Ovary (tissue), 9 donors: Measurements from ENCODE around the gene CRACDL. TPM values are rescaled to one million over a fixed set of nuclear protein-coding genes. Genes with fewer than 3 reads are reported as not detected.

Experiments used
- DNase-seq, 5 donors: peaks; one replicate each; pipeline ENCODE4 v3.0.0-alpha.2; 2019 to 2020
- H3K27ac ChIP-seq, 2 donors: fragments of 200-600 bp; one replicate each; pipeline versions ENCODE4 v1.5.1 to v1.8.0; 2019 to 2022
- H3K27me3 ChIP-seq: fragments of 200-600 bp; one replicate; pipeline ENCODE4 v1.8.0; 2022
- H3K36me3 ChIP-seq: fragments of 200-600 bp; sonication (generic); one replicate; pipeline ENCODE4 v1.5.1; 2019
- H3K4me1 ChIP-seq: one replicate; pipeline ENCODE4 v1.8.1; 2013; ENCODE audit warnings: mild to moderate bottlenecking, moderate library complexity; ENCODE audit not compliant: insufficient read depth
- H3K4me3 ChIP-seq: fragments of 200-600 bp; sonication (generic); one replicate; pipeline ENCODE4 v1.5.1; 2017
- H3K9me3 ChIP-seq, 2 donors: fragments of 200-600 bp in 1 of 2; sonication (generic) in 1 of 2; one replicate each; pipeline versions ENCODE4 v1.5.1 to v1.8.1; 2013 to 2019; ENCODE audit warnings: mild to moderate bottlenecking in 1 of 2, moderate library complexity in 1 of 2
- EP300 ChIP-seq: sonication (generic); formaldehyde crosslinking; IDR thresholded peaks from one replicate; pipeline ENCODE4 v1.6.1; 2017; ENCODE audit warnings: antibody characterized with exemption
- POLR2A ChIP-seq: fragments of 450-650 bp; IDR thresholded peaks from one replicate; pipeline ENCODE4 v1.6.1; 2017; ENCODE audit warnings: antibody characterized with exemption, mild to moderate bottlenecking, moderate library complexity
- WGBS, 3 donors: extraction: QIAGEN DNeasy Blood & Tissue Kit in 1 of 3; methylation state at CpG; one replicate each; pipeline versions ENCODE4 v1.1.5 to v1.1.7; 2013 to 2017; 5-methylcytosine and 5-hydroxymethylcytosine counted together
- intact Hi-C, 4 donors: fragments of 100-400 bp; cut with DNase I; formaldehyde crosslinking; loops; one replicate each; pipeline versions ENCODE4 v1.11.0 to v1.15.1; 2022 to 2023
- polyA plus RNA-seq, 2 donors: library from polyadenylated mRNA; stranded (reverse); fragments of 200-250 nt in 1 of 2; fragments of 350-450 nt in 1 of 2; fragmentation: Illumina TruSeq in 1 of 2; extraction: RNeasy Lipid Tissue Mini Kit (QIAGEN cat#74804) in 1 of 2; gene quantifications; one replicate each; pipeline ENCODE4 v1.2.3, GENCODE V29; 2013 to 2014
- total RNA-seq, 7 donors: library from RNA; depleted of rRNA in 2 of 7; stranded (reverse); fragments of >200 nt in 2 of 7; fragmentation: NEBNext Ultra II Directional in 3 of 7; extraction: Animal tissue kit (Norgen Biotek cat#: 25700) in 3 of 7; gene quantifications; one replicate each; pipeline versions ENCODE4 v1.1.0 to v1.2.4, GENCODE V29; 2016 to 2023
- TF ChIP-seq, protein P1 (sequence below), 3 donors: fragments of 450-650 bp in 2 of 3; fragments of 200-600 bp in 1 of 3; IDR thresholded peaks; one replicate each; pipeline versions ENCODE4 v1.5.1 to v1.8.0; 2016 to 2022; ENCODE audit warnings: antibody characterized with exemption in 3 of 3, mild to moderate bottlenecking in 1 of 3
- donor health status: DM: no; HTN: no; CAD: no; lungs with moderate emphysema.
- donor health status: DM: no; HTN: no; CAD: no.
- donor health status: Bipolar disorder and iron deficiency.
- donor health status: DM: yes; HTN: yes; CAD: no.
- donor health status: DM: no; HTN: no; CAD: no.
- donor health status: DM: yes; HTN: yes; CAD: no.

Gene CRACDL
- total and polyA plus RNA-seq, 9 donors: 1.2 to 22.4 (median 2.7) TPM

DNA sequence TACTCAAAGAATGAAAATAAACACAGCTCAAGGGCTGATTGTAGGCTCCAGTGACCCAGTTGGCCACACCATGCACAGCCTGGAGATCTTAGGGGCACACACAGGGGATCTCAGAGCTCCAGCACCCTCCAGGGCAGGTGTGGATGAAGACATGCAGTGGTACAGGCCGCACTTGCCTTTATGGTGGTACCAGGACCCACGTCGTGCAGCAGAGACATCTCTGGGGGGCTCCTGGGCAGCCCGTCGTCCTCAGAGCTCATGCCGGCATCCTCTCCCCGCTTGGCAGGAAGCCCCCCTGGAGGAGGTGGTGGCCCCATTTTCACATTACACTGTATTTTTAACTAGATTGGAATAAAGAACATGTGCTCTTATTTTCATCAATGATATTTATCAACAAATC, 103.9 kb downstream of the CRACDL start:
- DNase-seq: no peak
- Histone ChIP-seq H3K9me3 (no peaks in the 10 kb centered on the region), H3K36me3 (no peaks in the 10 kb centered on the region), H3K4me1 (no peaks in the 10 kb centered on the region), H3K4me3 (no peak overlapping the region), H3K27ac (no peak overlapping the region), H3K27me3 (no peaks in the 10 kb centered on the region)
- TF ChIP-seq EP300 (no peak), POLR2A (no peak)
- TF ChIP-seq, protein P1, sequence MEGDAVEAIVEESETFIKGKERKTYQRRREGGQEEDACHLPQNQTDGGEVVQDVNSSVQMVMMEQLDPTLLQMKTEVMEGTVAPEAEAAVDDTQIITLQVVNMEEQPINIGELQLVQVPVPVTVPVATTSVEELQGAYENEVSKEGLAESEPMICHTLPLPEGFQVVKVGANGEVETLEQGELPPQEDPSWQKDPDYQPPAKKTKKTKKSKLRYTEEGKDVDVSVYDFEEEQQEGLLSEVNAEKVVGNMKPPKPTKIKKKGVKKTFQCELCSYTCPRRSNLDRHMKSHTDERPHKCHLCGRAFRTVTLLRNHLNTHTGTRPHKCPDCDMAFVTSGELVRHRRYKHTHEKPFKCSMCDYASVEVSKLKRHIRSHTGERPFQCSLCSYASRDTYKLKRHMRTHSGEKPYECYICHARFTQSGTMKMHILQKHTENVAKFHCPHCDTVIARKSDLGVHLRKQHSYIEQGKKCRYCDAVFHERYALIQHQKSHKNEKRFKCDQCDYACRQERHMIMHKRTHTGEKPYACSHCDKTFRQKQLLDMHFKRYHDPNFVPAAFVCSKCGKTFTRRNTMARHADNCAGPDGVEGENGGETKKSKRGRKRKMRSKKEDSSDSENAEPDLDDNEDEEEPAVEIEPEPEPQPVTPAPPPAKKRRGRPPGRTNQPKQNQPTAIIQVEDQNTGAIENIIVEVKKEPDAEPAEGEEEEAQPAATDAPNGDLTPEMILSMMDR (IDR thresholded peaks at IDR 0.05): no peak
- WGBS, 3 donors: 89 to 94% (median 92%) methylated on average over 7 of the region's 7 CpGs
- intact Hi-C loops: loop anchor here in 1 of 4 donors (5.0 kb wide), 1 partner anchor 175 kb away; no protein-coding TSS in a partner anchor

DNA sequence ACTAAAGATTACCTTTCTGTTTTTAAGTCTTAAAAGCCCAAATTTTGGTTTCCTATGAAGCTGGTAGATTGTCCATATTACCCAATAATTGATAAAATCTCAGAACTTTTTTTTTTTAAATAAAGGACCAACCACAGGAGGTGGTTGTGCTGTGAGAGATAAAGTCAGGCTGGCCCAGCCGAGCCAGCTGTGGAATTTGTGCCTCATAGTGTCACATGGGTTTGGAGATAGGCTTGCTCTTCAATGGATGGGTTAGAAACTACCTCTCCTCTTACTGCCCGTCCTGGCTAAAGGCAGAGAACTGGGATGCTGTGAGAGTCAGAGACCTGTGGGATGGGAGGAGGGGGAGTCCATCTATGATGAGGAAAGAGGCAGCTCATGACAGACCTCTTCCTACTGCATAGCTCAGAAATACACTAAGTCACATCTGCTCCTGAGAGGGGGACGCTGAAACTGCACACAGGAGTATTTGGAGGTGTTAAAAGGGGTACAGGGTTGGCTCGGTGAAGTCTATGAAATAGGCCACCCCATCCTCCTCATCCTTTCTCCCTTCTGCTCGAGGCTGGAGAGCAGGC, 105.4 kb downstream of the CRACDL start:
- no peaks in the 10 kb centered on the region for H3K4me1 ChIP-seq

DNA sequence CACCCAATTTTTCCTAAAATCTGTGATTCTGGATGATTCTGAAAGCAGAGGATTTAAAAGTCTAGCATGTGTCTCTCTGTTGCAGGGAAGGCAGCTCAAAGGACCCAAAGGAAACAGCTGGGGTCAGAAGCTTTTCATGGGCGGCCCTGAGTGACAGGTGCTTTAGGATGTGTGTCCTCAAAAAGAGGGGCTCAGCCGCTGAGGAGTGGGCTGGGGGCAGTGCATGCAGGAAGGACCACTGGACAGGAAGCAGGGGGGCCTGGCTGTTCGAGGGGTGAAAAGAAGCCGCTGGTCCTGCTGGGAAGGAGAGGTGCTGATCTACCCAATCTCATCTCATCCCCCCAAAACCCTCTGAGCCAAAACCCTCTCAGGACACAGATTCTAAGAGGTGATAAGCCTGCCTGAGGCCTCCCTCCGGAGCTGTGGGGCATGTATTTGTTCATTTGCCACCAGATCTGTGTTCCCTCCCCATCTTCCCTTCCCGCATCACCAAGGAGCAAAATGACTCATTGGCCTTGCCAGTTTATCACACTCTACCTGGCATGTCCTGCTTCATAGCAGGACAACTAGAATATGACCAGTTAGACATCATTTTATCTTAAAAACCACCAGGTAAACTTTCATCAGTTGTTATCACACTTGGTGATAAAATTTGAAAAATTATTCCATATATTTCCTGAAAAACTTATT, 106.3 kb downstream of the CRACDL start:
- H3K27me3 ChIP-seq: no peaks in the 10 kb centered on the region
- TF ChIP-seq EP300 (no peak), POLR2A (no peak)
- TF ChIP-seq, protein P1 (IDR thresholded peaks at IDR 0.05): no peak
- H3K4me3 ChIP-seq: no peak overlapping the region
- H3K36me3 ChIP-seq: no peaks in the 10 kb centered on the region
- H3K9me3 ChIP-seq: no peaks in the 10 kb centered on the region
- H3K27ac ChIP-seq: no peak overlapping the region
- DNase-seq: no peak
- no peaks in the 10 kb centered on the region for H3K4me1 ChIP-seq
- intact Hi-C loops: loop anchor here in 1 of 4 donors (5.0 kb wide), 2 partner anchors 172 to 182 kb away; no protein-coding TSS in a partner anchor
- WGBS, 3 donors: 84 to 88% (median 85%) methylated on average over 6 of the region's 6 CpGs

More for the DNA sequence above, 105.4 kb downstream of the CRACDL start:
- 78 to 87% (median 82%) methylated on average over 5 of the region's 5 CpGs for WGBS, 3 donors
- DNase-seq: no peak
- Histone ChIP-seq H3K27me3 (no peaks in the 10 kb centered on the region), H3K36me3 (no peaks in the 10 kb centered on the region), H3K27ac (no peak overlapping the region), H3K4me3 (no peak overlapping the region), H3K9me3 (no peaks in the 10 kb centered on the region)
- intact Hi-C loops: loop anchor here in 1 of 4 donors (5.0 kb wide), 1 partner anchor 173 kb away; no protein-coding TSS in a partner anchor
- TF ChIP-seq POLR2A: no peak
- TF ChIP-seq, protein P1 (IDR thresholded peaks at IDR 0.05): no peak
- no peak for TF ChIP-seq EP300

DNA sequence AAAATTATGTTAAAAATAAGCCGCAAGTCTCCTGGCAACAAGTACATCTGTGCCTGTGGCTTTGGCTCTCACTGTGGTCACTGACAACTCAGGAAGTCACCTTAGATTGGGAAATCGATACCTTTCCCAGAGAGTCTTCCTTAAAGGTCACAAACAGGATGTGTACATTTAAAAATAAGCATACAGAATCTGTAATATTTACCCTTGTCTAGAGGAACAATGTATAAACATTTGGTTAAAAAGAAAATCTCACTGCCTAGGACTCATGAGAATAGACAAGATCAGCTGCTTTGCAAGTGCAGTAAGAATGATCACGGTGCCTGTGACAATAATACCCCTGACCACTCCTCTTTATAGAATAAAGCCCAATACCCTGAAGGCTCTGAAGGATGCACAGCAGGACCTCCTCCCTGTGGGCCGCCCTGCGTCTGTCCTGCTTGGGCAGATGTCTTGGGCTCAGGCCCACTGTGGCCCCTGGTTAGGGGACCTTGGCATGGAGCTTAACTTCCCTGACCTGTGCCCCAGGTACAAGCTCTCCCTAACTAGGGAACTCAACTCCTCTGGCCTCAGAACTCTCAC, 107.1 kb downstream of the CRACDL start:
- intact Hi-C loops: loop anchor here in 1 of 4 donors (5.0 kb wide), 1 partner anchor 182 kb away; no protein-coding TSS in a partner anchor
- no peak for DNase-seq
- Histone ChIP-seq H3K27ac (no peak overlapping the region), H3K4me3 (no peak overlapping the region), H3K4me1 (no peaks in the 10 kb centered on the region), H3K27me3 (no peaks in the 10 kb centered on the region), H3K36me3 (no peaks in the 10 kb centered on the region), H3K9me3 (no peaks in the 10 kb centered on the region)
- WGBS, 3 donors: 67 to 76% (median 71%) methylated on average over 5 of the region's 5 CpGs
- TF ChIP-seq EP300 (no peak), POLR2A (no peak)
- TF ChIP-seq, protein P1 (IDR thresholded peaks at IDR 0.05): no peak
